Measurements from ENCODE around the gene ME2. TPM values are rescaled to one million over a fixed set of nuclear protein-coding genes. Genes with fewer than 3 reads are reported as not detected.

ME2 gene
- total RNA-seq, 1 experiment from 2014 or later = 49.4 TPM

- DNase-seq = no peak
- no peak for TF ChIP-seq CTCF (conservative IDR thresholded peaks at IDR 0.05)
- Histone ChIP-seq H3K4me2 (ENCODE audit: insufficient read depth, insufficient read length, low read length) (no peak overlapping the region), H3K27me3 (ENCODE audit: insufficient read depth, low read length) (no peaks in the 10 kb centered on the region), H4K8ac (replicated peaks; ENCODE audit: insufficient read length, low read depth, low read length) (no peak overlapping the region), H3K27ac (ENCODE audit: insufficient read length, low read depth, low read length) (no peak overlapping the region), H2AFZ (ENCODE audit: low read length) (no peak overlapping the region), H3K9me3 (ENCODE audit: control insufficient read depth, low read depth, low read length) (peaks cover 7% of the 10 kb centered on the region), H3T11ph (ENCODE audit: low read length) (no peak overlapping the region), H3K9ac (ENCODE audit: extremely low read depth, insufficient read length, low read length) (no peak overlapping the region), H3K18ac (ENCODE audit: insufficient read length, low read depth, low read length) (no peak overlapping the region), H4K20me1 (ENCODE audit: control insufficient read depth, insufficient read depth, insufficient read length) (no peaks in the 10 kb centered on the region), H3K23me2 (ENCODE audit: insufficient read length, low read depth, low read length, poor library complexity, severe bottlenecking) (no peaks in the 10 kb centered on the region), H4K5ac (ENCODE audit: insufficient read length, low read depth, low read length) (no peak overlapping the region), H2BK15ac (ENCODE audit: low read depth, low read length) (no peak overlapping the region), H3K56ac (ENCODE audit: insufficient read length, low read depth, low read length) (no peak overlapping the region), H3K23ac (ENCODE audit: insufficient read length, low read depth, low read length) (no peak overlapping the region), H2BK5ac (ENCODE audit: insufficient read length, low read length) (no peak overlapping the region), H3K14ac (ENCODE audit: insufficient read depth, low read length) (no peak overlapping the region), H4K91ac (ENCODE audit: insufficient read length, low read depth, low read length) (no peak overlapping the region), H2BK120ac (ENCODE audit: low read depth, low read length, poor library complexity, severe bottlenecking) (no peak overlapping the region), H2BK12ac (ENCODE audit: insufficient read length, low read depth, low read length) (no peak overlapping the region), H3K79me1 (ENCODE audit: insufficient read depth, low read depth, low read length, poor library complexity, severe bottlenecking) (no peaks in the 10 kb centered on the region), H3K4ac (ENCODE audit: low read depth, low read length) (no peak overlapping the region), H2AK5ac (ENCODE audit: insufficient read length, low read length) (no peak overlapping the region), H2BK20ac (ENCODE audit: low read depth, low read length, poor library complexity, severe bottlenecking) (no peak overlapping the region), H3K4me1 (ENCODE audit: insufficient read depth, low read length) (no peaks in the 10 kb centered on the region), H3K79me2 (ENCODE audit: insufficient read depth, low read length) (no peaks in the 10 kb centered on the region)
- Mint-ChIP-seq H3K36me3 (ENCODE audit: insufficient read depth in 1 of 3, low read depth in 3 of 3) (peaks cover 34 to 77% (median 75%) of the 10 kb centered on the region in 3 experiments), H3K4me3 (no peak overlapping the region), H3K9me3 (peaks cover 6 to 10% of the 10 kb centered on the region in 2 experiments; a peak in 4 of 5 replicates), H3K27me3 (ENCODE audit: low read depth) (no peaks in the 10 kb centered on the region), H3K27ac (0 out of 7 replicates have a peak overlapping the region, but pooled peaks of 1 of the 3 experiments have one; percentile 2), H3K4me1 (no peaks in the 10 kb centered on the region)
- WGBS (ENCODE audit: extremely low coverage, insufficient read length, low lambda C conversion rate) = no CpG with 5 or more reads among the region's 1 CpG
These were observed 30.3 kb downstream of the ME2 start for GRCh38 chr18:50909261-50909660.

Data from H9 (cell line).